Measurements from ENCODE around the gene ATP5F1D. TPM values are rescaled to one million over a fixed set of nuclear protein-coding genes. Genes with fewer than 3 reads are reported as not detected.
A peak's percentile ranks its signal among the peaks of the same experiment; 100 is the strongest.

The ATP5F1D gene
- total RNA-seq, 2 donors from 2014 or later = 144 to 159 TPM

GRCh38 chr19:1259876-1260748 lies 18.6 kb downstream of the ATP5F1D start:
- no peak overlapping the region for H3K4me3 ChIP-seq (ENCODE audit: low read length)

DNA sequence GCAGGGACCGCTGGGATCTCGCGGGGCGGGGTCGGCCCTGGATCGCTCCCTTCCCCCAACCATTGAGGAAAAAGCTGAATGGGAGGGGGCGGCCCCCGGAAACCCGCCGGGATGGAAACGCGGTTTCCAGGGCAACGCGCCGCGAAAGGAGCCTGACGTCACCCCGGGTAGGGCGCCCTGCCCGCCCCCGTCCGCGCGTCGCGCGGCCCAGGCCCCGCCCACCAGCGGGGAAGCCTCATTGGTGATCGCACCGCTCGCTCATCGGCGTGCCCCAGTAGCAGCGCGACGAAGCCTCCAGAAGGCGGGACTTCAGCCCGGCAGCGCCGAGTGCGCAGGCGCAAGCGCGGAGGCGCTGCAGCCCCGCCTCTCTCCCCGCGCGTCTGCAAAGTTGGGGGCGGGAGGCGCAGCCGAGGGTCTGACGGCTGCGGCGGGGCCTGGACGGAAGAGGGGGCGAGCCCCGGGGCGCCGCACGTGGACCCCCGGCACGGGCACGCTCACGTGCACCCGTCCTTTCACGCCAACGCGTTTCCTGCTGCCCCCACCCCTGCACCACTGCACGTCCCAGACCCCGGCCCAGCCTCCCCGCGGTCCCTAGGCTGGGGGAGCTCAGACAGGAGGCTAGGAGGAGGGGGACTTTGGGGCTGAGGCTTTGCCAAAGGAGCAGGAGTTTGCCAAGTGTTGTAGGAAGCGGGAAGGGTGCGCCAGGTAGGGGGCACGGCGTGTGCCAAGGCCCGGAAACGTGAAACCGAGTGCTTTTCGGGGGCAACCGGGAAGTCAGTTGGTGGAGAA lies 19.4 kb downstream of the ATP5F1D start:
- Histone ChIP-seq H3K27ac (ENCODE audit: low read depth, low read length) (peak overlapping the region; percentile 86), H3K9ac (ENCODE audit: extremely low read depth, low read length, poor library complexity, severe bottlenecking) (peak overlapping the region; percentile 85), H3K4me3 (ENCODE audit: low read length) (peak overlapping the region; percentile 84), H3K4me1 (ENCODE audit: control insufficient read depth, insufficient read depth, low read length) (peaks cover 22% of the 10 kb centered on the region), H3K36me3 (ENCODE audit: control insufficient read depth, insufficient read depth, low read length) (peaks cover 22% of the 10 kb centered on the region), H3K9me3 (ENCODE audit: control insufficient read depth, low read length) (no peaks in the 10 kb centered on the region), H3K27me3 (ENCODE audit: control insufficient read depth, insufficient read depth, low read length, poor library complexity, severe bottlenecking) (no peaks in the 10 kb centered on the region)
- Mint-ChIP-seq H3K27me3 (ENCODE audit: insufficient read depth) (no peaks in the 10 kb centered on the region), H3K9me3 (no peaks in the 10 kb centered on the region), H3K27ac (peak overlapping the region; percentile 94), H3K36me3 (ENCODE audit: low read depth) (peaks cover 24% of the 10 kb centered on the region), H3K4me1 (peaks cover 43% of the 10 kb centered on the region), H3K4me3 (peak overlapping the region; percentile 70)
- DNase-seq = peak; percentile 98
- TF ChIP-seq, protein P1, sequence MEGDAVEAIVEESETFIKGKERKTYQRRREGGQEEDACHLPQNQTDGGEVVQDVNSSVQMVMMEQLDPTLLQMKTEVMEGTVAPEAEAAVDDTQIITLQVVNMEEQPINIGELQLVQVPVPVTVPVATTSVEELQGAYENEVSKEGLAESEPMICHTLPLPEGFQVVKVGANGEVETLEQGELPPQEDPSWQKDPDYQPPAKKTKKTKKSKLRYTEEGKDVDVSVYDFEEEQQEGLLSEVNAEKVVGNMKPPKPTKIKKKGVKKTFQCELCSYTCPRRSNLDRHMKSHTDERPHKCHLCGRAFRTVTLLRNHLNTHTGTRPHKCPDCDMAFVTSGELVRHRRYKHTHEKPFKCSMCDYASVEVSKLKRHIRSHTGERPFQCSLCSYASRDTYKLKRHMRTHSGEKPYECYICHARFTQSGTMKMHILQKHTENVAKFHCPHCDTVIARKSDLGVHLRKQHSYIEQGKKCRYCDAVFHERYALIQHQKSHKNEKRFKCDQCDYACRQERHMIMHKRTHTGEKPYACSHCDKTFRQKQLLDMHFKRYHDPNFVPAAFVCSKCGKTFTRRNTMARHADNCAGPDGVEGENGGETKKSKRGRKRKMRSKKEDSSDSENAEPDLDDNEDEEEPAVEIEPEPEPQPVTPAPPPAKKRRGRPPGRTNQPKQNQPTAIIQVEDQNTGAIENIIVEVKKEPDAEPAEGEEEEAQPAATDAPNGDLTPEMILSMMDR (conservative IDR thresholded peaks at IDR 0.05) = no peak
- 1% methylated on average over 29 to 83 of the region's 83 CpGs for WGBS, 2 experiments (ENCODE audit: insufficient coverage in 1 of 2, insufficient read length in 1 of 2)

More at GRCh38 chr19:1259876-1260748, 18.6 kb downstream of the ATP5F1D start:
- no peak for DNase-seq
- Histone ChIP-seq H3K4me1 (ENCODE audit: control insufficient read depth, insufficient read depth, low read length) (peaks cover 17% of the 10 kb centered on the region), H3K27me3 (ENCODE audit: control insufficient read depth, insufficient read depth, low read length, poor library complexity, severe bottlenecking) (no peaks in the 10 kb centered on the region), H3K36me3 (ENCODE audit: control insufficient read depth, insufficient read depth, low read length) (peaks cover 31% of the 10 kb centered on the region), H3K9me3 (ENCODE audit: control insufficient read depth, low read length) (no peaks in the 10 kb centered on the region), H3K9ac (ENCODE audit: extremely low read depth, low read length, poor library complexity, severe bottlenecking) (peak overlapping the region; percentile 26), H3K27ac (ENCODE audit: low read depth, low read length) (peak overlapping the region; percentile 86)
- TF ChIP-seq, protein P1 (conservative IDR thresholded peaks at IDR 0.05) = no peak
- H3K36me3 Mint-ChIP-seq (ENCODE audit: low read depth) = peaks cover 32% of the 10 kb centered on the region
- H3K4me3 Mint-ChIP-seq = peak overlapping the region; percentile 70
- no peaks in the 10 kb centered on the region for H3K9me3 Mint-ChIP-seq
- peak overlapping the region; percentile 90 for H3K27ac Mint-ChIP-seq
- H3K27me3 Mint-ChIP-seq (ENCODE audit: insufficient read depth) = no peaks in the 10 kb centered on the region
- 37 to 38% methylated on average over 10 to 33 of the region's 33 CpGs for WGBS, 2 experiments (ENCODE audit: insufficient coverage in 1 of 2, insufficient read length in 1 of 2)
- H3K4me1 Mint-ChIP-seq = peaks cover 36% of the 10 kb centered on the region

- peak overlapping the region; percentile 81 for H3K27ac ChIP-seq (ENCODE audit: low read depth, low read length)
- Mint-ChIP-seq H3K4me3 (peak overlapping the region; percentile 70), H3K27ac (peak overlapping the region; percentile 94), H3K4me1 (peaks cover 43% of the 10 kb centered on the region), H3K9me3 (no peaks in the 10 kb centered on the region), H3K36me3 (ENCODE audit: low read depth) (peaks cover 19% of the 10 kb centered on the region), H3K27me3 (ENCODE audit: insufficient read depth) (no peaks in the 10 kb centered on the region)
- WGBS, 2 experiments (ENCODE audit: insufficient coverage in 1 of 2, insufficient read length in 1 of 2) = 25 to 32% methylated on average over 13 to 14 of the region's 14 CpGs
- peaks cover 20% of the 10 kb centered on the region for H3K36me3 ChIP-seq (ENCODE audit: control insufficient read depth, insufficient read depth, low read length)
- H3K9me3 ChIP-seq (ENCODE audit: control insufficient read depth, low read length) = no peaks in the 10 kb centered on the region
- peaks cover 24% of the 10 kb centered on the region for H3K4me1 ChIP-seq (ENCODE audit: control insufficient read depth, insufficient read depth, low read length)
- peak; percentile 82 for DNase-seq
- TF ChIP-seq, protein P1 (conservative IDR thresholded peaks at IDR 0.05) = peak; percentile 57
- H3K9ac ChIP-seq (ENCODE audit: extremely low read depth, low read length, poor library complexity, severe bottlenecking) = peak overlapping the region; percentile 85
- H3K27me3 ChIP-seq (ENCODE audit: control insufficient read depth, insufficient read depth, low read length, poor library complexity, severe bottlenecking) = no peaks in the 10 kb centered on the region
- H3K4me3 ChIP-seq (ENCODE audit: low read length) = peak overlapping the region; percentile 84
Measured at GRCh38 chr19:1261538-1261797, 19.9 kb downstream of the ATP5F1D start.

All from endodermal cell (in vitro differentiated cells).